Thyroid gland (tissue), 4 donors: ENCODE measurements around the gene SLC4A8. TPM values are rescaled to one million over a fixed set of nuclear protein-coding genes. Genes with fewer than 3 reads are reported as not detected.

ENCODE experiments used
- DNase-seq, 2 donors: peaks; one replicate each; pipeline ENCODE4 v3.0.0-alpha.2; 2019
- H3K27ac ChIP-seq, 3 donors: fragments of 200-600 bp; sonication (generic); 1 replicate in 2 of 3; 2 replicates in 1 of 3; pipeline ENCODE4 v1.5.1; 2016 to 2019; ENCODE audit warnings: mild to moderate bottlenecking in 1 of 3, moderate library complexity in 1 of 3
- H3K27me3 ChIP-seq: fragments of 200-600 bp; sonication (generic); one replicate; pipeline ENCODE4 v1.5.1; 2019
- H3K36me3 ChIP-seq, 2 donors: fragments of 200-600 bp; sonication (generic); one replicate each; pipeline ENCODE4 v1.5.1; 2016 to 2019
- H3K4me1 ChIP-seq, 2 donors: fragments of 200-600 bp; sonication (generic); one replicate each; pipeline ENCODE4 v1.5.1; 2017 to 2019
- H3K4me3 ChIP-seq, 3 donors: fragments of 200-600 bp; sonication (generic); replicated peaks in 1 of 3; 1 replicate in 2 of 3; 2 replicates in 1 of 3; pipeline ENCODE4 v1.5.1; 2016; ENCODE audit warnings: mild to moderate bottlenecking in 1 of 3
- H3K9me3 ChIP-seq: fragments of 200-600 bp; sonication (generic); one replicate; pipeline ENCODE4 v1.5.1; 2017
- CTCF ChIP-seq, 6 experiments: fragments of 200-600 bp in 3 of 6; fragments of 450-650 bp in 3 of 6; sonication (generic) in 3 of 6; IDR thresholded peaks; one replicate each; pipeline ENCODE4 v1.5.1; 2016 to 2019; ENCODE audit warnings: antibody characterized with exemption in 6 of 6, mild to moderate bottlenecking in 2 of 6, inconsistent platforms in 1 of 6, moderate library complexity in 1 of 6
- POLR2A ChIP-seq, 2 donors: fragments of 450-650 bp; IDR thresholded peaks; one replicate each; pipeline ENCODE4 v1.6.1; 2017; ENCODE audit warnings: antibody characterized with exemption in 2 of 2, mild to moderate bottlenecking in 2 of 2, moderate library complexity in 1 of 2
- WGBS, 2 donors: methylation state at CpG; one replicate each; pipeline ENCODE4 v1.1.5; 2017; 5-methylcytosine and 5-hydroxymethylcytosine counted together
- intact Hi-C: fragments of 100-400 bp; cut with DNase I; formaldehyde crosslinking; loops from one replicate; pipeline ENCODE4 v1.15.1; 2023
- total RNA-seq, 4 donors: library from RNA; depleted of rRNA; stranded (reverse); fragments of >200 nt; gene quantifications; one replicate each; pipeline ENCODE4 v1.2.3, GENCODE V29; 2016

The SLC4A8 gene
- total RNA-seq: 1 to 10 TPM in 1 of 4 donors, under 1 TPM in 3; 0.33 to 1.5 (median 0.62) TPM

DNA sequence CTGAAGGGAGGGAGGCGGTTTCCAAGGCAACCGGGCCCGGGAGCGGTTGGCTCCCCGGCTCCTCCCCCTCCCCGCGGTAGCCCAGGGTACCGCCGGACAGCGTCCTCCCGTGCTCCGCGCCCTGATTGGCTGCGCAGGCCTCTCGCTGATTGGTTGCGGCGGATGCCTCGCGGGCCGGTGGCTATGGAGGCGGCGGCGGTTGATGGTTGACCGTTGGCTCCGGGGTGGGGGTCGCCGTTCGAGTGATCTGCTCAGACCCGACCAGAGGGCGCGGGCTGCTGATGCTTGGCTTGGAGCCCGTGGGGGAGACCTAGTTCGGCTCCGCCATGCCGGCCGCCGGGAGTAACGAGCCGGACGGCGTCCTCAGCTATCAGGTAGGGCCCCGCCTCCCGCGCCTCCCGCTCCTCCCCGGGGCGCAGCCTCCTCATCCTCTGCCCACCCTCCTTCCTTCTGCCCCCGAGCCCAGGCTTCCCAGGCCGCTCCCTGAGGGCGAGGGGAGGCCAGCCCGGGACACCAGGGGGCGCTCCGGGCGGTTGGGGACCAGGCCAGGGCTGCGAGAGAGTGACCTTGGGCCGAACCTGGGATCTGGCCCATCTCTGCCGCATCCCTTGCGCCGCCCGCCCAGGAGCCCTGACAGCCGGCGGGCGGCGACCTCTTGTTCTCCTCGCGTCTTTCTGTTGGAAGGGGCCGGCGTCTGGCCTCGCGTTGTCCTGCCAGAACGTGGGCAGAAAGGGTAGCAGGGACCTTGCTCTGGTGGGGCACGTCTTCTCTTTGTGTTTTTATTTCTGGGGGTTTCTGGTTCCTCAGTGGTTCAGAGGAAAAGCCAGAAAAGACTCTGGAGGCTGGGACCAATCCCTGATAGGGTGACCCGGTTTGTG is at the start of gene SLC4A8:
Gene SLC4A8 (plus strand): TSS at position 170 of the 878 bp plus-strand sequence. CDS start 157 bp downstream, at position 327.
- DNase-seq: peak; percentile 62 to 72
- Histone ChIP-seq H3K36me3 (no peaks in the 10 kb centered on the region), H3K4me1 (peaks cover 0 to 6% of the 10 kb centered on the region in 2 donors), H3K9me3 (no peaks in the 10 kb centered on the region), H3K27me3 (peaks cover 3% of the 10 kb centered on the region), H3K27ac (no peak within 1 kb of the TSS), H3K4me3 (peak within 1 kb of the TSS in 2 of 3 donors; percentile 2 to 21)
- WGBS, 2 donors: 4% methylated on average over 21 to 25 of the region's 73 CpGs
- TF ChIP-seq CTCF (IDR thresholded peaks at IDR 0.05) (peak in 5 of 6 experiments; percentile 20 to 57 (median 34)), POLR2A (IDR thresholded peaks at IDR 0.05) (no peak)
- intact Hi-C loops: loop anchor here (5.0 kb wide), 1 partner anchor 107 kb away; no protein-coding TSS in a partner anchor

DNA sequence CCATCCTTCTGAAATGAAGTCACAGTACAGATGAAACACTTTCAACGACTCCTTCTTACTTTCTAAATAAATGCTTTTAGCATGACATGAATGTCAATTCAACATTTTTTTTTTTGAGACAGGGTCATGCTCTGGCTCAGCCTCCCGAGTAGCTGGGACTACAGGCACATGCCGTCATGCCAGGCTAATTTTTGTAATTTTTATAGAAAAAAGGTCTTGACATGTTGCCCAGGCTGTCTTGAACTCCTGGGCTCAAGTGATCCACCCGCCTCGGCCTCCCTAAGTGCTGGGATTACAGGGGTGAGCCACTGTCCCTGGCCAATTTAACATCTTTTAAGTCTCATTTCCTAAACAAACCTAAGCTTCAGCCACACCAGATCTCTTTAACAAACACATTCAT is 49.8 kb upstream of the SLC4A8 start:
- intact Hi-C loops: no loop called here

GRCh38 chr12:51377099-51377984 is 47.3 kb upstream of the SLC4A8 start:
- 83 to 88% methylated on average over 11 of the region's 11 CpGs for WGBS, 2 donors
- H3K36me3 ChIP-seq: no peaks in the 10 kb centered on the region

More for the DNA sequence above, 49.8 kb upstream of the SLC4A8 start:
- no peaks in the 10 kb centered on the region for H3K9me3 ChIP-seq
- H3K4me1 ChIP-seq: peaks cover 31 to 40% of the 10 kb centered on the region in 2 donors
- no peak for TF ChIP-seq CTCF (IDR thresholded peaks at IDR 0.05)
- TF ChIP-seq POLR2A (IDR thresholded peaks at IDR 0.05): no peak
- H3K27me3 ChIP-seq: no peaks in the 10 kb centered on the region
- DNase-seq: peak; percentile 53 to 54
- 30 to 35% methylated on average over 5 of the region's 5 CpGs for WGBS, 2 donors
- peak overlapping the region in 1 of 3 donors; percentile 61 for H3K27ac ChIP-seq
- no peak overlapping the region for H3K4me3 ChIP-seq
- no peaks in the 10 kb centered on the region for H3K36me3 ChIP-seq

DNA sequence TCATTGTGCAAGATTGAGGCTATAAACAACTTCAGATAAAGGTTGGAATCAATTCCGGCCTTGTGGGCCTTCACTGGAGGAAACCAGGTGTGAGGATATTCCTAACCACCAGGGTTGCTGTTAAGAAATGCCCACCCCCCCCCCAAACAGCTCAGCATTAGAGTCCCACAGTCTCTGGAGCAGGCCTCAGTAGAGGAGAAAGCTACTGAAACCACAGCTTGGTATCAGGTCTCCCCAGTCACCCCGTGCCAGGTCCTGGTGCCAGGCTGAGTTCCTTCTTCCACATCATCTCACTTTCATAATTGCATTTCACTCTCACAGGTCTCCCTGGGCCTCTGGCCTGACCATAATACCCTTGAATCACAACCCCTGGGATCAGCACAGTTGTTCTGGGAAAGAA is 45.9 kb upstream of the SLC4A8 start:
- intact Hi-C loops: no loop called here
- no peaks in the 10 kb centered on the region for H3K36me3 ChIP-seq
- no peaks in the 10 kb centered on the region for H3K27me3 ChIP-seq
- DNase-seq: no peak
- 83 to 100% methylated on average over 2 of the region's 2 CpGs for WGBS, 2 donors
- no peaks in the 10 kb centered on the region for H3K9me3 ChIP-seq
- H3K4me1 ChIP-seq: peaks cover 45% of the 10 kb centered on the region in 2 donors
- no peak overlapping the region for H3K27ac ChIP-seq
- H3K4me3 ChIP-seq: no peak overlapping the region
- TF ChIP-seq CTCF (IDR thresholded peaks at IDR 0.05): no peak

More at GRCh38 chr12:51377099-51377984, 47.3 kb upstream of the SLC4A8 start:
- peak; percentile 79 to 81 for DNase-seq
- H3K4me3 ChIP-seq: no peak overlapping the region
- no peaks in the 10 kb centered on the region for H3K9me3 ChIP-seq
- no peaks in the 10 kb centered on the region for H3K27me3 ChIP-seq
- intact Hi-C loops: no loop called here
- no peak for TF ChIP-seq POLR2A (IDR thresholded peaks at IDR 0.05)
- no peak for TF ChIP-seq CTCF (IDR thresholded peaks at IDR 0.05)
- H3K4me1 ChIP-seq: peaks cover 42 to 44% of the 10 kb centered on the region in 2 donors
- no peak overlapping the region for H3K27ac ChIP-seq
